DMS53 treated with DMSO at 0.1 percent for 48 hours (cell line): ENCODE measurements around the gene PUS7.
"Not testable (repeated sequence)": the region's sequence is repeated elsewhere in the genome, so short reads cannot be mapped to it uniquely, and the experiment has no call there.

Experiments
- DNase-seq: peaks from one replicate; lab custom pipeline; 2025; ENCODE audit not compliant: unreplicated experiment; lab: John Stamatoyannopoulos, UW

The PUS7 gene

DNA sequence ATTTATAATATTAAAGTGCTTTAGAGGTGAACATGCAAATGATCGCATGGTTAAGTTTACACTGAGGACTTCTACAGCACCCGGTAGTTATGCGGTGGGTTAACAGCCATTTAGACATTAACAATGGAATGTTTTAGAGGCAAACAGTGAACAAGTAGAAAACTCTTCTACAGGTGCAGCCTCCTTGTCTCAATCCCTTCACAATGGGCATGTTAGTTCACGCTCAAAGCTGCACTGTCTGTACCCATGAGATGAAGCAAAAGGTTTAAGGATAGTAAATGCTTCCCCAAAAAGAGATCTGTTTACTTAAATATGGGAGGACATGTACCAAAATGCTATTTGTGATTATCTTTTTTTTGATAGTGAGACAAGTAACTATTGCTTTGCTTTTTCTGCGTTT is 25.1 kb downstream of the PUS7 start:
- no peak for DNase-seq

- DNase-seq, result no peak
Measured at GRCh38 chr7:105496521-105496920, 25.6 kb downstream of the PUS7 start.

DNA sequence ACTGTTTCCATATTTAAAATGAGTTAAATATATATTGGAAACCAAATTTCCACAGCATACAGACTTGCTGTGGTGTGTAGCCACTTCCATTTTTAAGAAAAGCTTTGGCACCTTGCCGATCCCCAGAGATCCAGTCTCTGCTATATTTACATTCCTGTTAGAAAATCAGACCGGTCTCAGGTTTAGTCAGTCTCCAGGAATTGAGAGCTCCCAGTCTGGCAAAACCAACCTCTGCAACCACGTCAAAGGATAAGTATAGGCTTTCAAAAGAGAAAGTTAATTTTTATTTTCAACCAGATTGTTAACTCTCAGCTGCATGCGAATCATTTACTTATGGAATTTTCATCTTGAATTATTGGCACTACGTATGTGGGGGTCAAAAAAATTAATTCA is 28.2 kb downstream of the PUS7 start:
- DNase-seq, result no peak

DNA sequence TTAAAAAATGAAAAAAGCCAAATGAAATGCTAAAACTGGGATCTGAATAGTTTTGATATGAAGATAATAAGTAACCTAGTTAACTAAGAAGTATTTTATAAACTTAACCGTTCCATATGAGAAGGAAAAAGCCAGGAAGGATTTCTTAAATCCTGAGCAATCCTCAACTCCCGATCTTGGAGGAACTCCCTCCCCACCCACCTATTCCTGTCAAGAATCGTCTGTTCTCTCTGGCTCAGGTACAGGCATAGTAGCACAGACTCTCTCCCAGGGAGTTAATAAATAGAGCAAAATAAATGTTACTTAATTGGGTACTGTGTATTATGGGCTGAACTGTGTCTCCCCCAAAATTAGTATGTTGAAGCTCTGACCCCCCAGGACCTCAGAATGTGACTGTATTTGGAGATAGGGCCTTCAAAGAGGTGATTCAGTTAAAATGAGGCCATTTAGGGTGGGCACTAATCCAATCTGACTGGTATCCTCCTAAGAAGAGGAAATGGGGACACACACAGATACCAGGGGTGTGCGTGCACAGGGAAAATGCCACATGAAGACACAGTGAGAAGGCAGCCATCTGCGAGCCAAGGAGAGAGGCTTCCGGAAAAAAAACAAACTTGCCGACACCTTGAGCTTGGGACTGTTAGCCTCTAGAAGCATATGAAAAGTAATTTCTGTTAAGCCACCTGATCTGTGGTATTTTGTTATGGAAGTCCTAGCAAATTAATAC is 28.7 kb downstream of the PUS7 start:
- DNase-seq, result no peak

DNA sequence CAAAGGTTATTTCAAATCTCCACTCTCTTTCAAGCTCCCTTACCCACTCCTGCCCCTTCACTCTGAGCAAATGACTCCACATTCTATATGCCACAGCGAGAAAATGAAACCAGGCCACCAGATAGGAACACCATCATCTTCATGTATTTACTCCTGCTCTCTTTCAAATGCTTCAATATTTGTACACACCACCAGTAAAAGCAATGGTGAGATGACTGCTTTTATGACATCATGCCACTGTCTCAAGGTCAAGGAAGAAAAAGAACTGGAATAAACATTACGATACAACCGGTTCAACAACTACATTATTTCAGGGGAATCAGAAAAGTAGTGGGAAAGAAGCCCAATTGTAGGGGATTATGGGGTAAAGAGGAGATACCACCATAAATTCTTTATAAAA is 32.7 kb downstream of the PUS7 start:
- DNase-seq, result no peak

DNA sequence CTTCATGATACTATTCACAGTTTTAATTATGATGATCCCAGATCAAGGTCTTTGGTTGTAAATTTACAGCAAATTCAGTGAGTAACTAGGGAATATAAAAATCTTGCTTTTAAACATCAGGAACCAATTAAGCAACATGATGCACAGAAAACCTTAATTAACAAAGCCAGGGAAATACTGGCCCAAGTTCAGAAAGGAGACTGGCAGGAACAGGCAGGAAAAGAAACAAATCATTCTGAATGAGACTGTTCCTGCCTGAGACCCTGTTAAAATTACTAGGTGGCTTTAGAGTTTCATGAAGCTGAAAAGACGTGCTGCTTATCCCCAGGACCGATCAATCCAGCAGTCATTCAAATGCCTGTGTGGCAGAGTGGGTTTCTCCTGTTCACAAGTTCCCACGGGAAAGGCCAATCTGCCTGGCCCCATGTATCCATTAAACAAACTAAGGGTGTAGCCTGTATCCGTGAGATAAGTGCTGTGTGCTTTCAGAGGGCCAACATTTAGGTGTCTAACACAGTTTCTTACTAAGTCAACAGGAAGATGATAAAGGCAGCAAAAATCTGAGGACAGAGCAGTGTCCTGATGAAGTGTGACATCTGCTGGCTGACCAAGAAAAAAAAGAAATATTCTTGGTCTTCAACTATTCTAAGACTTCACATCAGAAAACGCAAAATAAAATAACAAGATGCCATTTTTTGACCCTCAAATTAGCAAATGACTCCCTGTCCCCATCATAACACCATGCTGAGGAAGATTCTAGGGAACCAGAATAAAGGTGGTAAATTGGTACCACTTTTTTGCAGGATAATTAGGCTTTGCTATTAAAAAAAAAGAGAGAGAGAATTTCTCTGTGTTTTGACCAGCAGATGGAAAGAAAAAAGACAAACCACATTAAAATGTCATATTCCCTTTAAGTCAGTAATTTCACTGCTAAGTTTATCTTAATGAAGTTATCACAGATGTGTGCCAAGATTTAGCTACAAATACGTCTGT is 34.2 kb downstream of the PUS7 start:
- DNase-seq, result peak; percentile 25

DNA sequence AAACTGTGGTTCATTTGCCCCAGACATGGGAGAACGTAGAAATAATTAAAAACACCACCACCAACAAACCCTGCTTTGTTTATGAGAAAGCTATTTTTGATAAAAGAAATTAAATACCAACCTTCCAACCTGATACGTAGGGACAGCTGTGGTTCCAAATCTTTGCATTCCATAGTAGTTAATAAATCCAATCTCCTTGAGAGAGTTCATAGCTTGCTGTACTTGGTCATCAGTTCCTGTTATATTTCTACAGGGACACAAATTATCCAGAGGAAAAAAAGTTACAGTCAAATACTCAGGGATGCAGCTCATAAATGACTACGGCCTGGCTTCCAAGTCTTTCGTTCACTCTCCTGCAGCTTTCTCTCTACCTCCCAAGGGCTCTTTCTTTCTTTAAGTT is 41.1 kb downstream of the PUS7 start:
- DNase-seq, result no peak

- DNase-seq, result no peak
Measured at GRCh38 chr7:105478606-105479005, 43.5 kb downstream of the PUS7 start.

DNA sequence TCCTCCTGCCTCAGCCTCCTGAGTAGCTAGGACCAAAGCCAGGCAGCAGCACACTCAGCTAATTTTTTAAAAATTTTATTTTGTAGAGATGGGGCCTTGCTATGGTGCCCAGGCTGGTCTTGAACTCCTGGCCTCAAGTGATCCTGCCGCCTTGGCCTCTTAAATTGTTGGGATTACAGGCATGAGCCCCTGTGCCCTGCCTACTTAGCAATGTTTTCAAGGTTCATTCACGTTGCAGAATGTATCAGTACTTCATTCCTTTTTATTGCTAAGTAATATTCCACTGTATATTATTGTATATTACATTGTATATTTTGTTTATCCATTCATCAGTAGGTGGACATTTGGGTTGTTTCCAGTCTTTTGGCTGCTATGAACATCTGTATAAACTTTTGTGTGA is 44.2 kb downstream of the PUS7 start:
- no peak for DNase-seq

DNA sequence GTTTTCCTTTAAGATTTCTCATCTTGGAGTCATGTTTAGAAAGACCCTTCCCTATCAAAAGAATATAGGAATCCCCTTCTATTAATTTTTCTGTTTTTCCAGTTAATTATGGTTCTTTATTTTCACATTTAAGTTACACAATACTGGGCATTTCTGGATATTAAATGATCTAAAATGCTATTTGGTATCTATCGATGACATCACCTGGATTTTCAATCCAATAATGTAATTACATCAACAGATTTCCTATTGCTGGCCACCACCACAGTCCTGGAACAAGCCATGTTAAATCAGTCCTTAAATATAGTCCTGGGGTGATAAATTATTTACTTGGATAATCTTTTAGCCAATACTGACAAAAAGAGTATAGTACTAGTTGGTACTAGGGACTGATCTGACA is 48.0 kb downstream of the PUS7 start:
- DNase-seq, result no peak

- DNase-seq, result no peak
Measured at GRCh38 chr7:105473163-105473562, 48.9 kb downstream of the PUS7 start.

DNA sequence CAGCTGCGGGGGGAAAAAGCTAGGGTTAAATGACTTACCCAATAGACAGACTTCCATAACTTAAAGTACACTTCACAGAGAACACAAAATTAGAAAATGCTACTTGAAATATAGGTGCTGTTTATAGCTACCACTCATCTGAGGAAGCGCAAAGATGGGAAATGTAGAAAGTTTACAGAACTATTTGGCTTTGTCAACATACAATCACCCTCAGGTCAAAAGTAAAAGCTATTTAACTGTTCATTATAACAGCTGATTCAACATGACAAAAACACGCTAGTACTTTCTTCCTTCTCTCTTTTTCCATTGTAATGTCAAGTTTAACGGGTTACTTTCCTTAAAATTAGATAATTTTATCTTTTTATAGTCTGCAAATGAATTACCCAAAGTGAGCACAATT is 51.2 kb downstream of the PUS7 start:
- DNase-seq, result no peak

GRCh38 chr7:105470090-105470489 is 52.0 kb downstream of the PUS7 start:
- no peak for DNase-seq

DNA sequence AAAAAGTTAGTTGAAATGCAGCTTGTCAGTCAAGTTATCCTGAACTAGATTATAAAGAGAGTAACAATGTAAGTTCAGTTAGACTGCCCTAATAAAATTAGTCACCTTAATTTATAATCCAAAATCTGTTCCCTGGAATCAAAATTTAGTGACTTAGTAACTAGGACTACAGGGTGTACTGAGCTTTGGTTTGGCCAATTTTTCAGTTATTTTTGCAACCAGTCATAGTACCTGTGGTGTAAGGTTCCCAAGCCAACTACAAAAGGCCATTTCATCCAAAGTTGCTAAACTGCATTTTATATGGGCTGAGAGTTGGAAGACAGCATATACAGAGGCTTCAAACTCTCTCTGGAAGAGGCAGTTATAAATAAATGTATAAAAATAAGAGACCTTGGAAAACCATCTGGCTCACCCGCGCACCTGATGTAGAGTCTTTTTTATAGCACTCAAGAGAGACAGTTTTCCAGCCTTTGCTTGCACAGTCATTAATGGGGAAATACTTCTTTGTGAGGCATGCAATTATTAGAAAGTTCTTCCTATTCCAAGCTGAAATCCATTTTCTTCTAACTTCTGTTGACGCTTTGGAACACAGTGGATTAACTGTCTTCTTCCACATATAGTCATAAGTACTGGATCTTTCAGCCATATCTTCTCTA is 59.2 kb downstream of the PUS7 start:
- no peak for DNase-seq

DNA sequence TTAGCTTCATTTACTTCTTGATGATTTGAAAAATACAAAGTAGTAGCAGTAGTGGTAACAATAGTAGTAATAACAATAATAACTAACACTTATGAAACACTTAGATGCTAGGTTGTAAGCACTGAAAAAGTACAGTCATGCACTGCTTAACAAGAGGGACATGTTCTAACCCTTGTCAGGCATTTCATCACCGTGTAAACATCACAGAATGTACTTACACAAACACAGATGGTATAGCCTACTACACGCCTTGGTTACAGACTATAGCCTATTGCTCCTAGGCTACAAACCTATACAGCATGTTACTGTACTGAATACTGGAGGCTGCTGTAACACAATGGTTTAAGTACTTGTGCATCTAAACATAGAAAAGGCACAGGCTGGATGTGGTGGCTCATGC is 60.6 kb downstream of the PUS7 start:
- DNase-seq, result peak; percentile 2

- no peak for DNase-seq
Measured at GRCh38 chr7:105457619-105458225, 64.3 kb downstream of the PUS7 start.

DNA sequence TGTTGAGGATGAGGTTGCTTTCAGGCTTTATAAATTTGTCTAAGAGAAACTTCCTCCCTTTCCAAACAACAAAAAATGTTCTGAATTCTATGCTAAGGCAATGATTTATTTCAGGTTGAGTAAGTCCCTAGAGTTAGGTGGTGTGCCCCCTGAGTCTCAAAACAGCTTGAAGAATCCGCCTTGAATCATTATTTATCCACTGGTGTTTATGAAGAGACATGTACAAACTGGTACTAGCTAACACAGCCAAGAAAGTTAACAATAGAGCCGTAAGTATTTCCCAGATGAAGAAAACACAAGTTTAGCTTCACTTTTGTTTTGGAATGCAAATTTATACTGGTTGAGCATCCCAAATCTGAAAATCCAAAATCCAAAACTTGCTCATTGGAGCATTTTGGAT is 67.2 kb downstream of the PUS7 start:
- DNase-seq, result no peak

DNA sequence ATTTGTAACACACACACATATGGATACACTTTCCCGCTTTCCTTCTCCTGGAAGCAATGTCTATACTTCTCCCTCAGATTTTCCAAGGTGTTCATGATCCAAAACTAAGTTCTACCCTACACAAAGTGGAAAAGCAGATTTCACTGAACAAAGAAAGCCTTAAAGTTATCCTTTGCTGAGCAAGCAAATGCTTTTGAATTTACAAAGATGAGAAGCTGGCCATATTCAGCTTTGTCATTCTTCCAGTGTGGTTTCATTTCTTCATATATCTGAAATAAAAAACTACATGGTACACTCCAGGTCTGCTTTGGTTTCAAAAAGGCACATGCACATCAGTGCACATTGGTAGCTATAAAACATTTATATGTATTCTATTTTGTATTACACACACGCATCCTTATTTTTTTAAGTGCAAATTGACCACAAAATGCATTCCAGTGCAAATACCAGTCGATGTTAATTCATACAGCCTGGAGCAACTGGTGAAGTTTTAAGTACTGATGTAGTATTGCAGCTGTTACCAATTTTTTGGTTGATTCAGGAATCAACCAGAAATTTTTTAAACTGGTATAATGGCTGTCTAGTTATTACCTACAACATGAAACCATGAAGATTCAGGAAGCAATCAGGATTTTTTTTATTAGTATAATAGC is 67.8 kb downstream of the PUS7 start:
- no peak for DNase-seq

- no peak for DNase-seq
Measured at GRCh38 chr7:105452085-105452484, 70.0 kb downstream of the PUS7 start.

- not testable (repeated sequence) for DNase-seq
Measured at GRCh38 chr7:105450870-105451269, 71.2 kb downstream of the PUS7 start.
